GM12878 (cell line): ENCODE measurements around the gene ZDHHC1. TPM values are rescaled to one million over a fixed set of nuclear protein-coding genes. Genes with fewer than 3 reads are reported as not detected.

Experiments
- ATAC-seq: fragments of 200-7000 bp; cut with Tn5 transposase; 3 replicates; pipeline ENCODE4 v1.9.1; 2020; ENCODE audit warnings: mild to moderate bottlenecking, moderate library complexity
- BruUV-seq: library from RNA; stranded (reverse); fragments of 400-500 nt; replicated peaks from 2 replicates; lab custom pipeline; 2021; lab: Mats Ljungman, UMichigan
- CTCF ChIA-PET: fragments of 300-600 bp; sonication (Branson Sonifier 250); formaldehyde crosslinking; extraction: SDS; loops from one replicate; lab custom pipeline; 2021; ENCODE audit warnings: inconsistent platforms; lab: Yijun Ruan, JAX
- POLR2A ChIA-PET: fragments of 350-600 bp; formaldehyde crosslinking; extraction: SDS; loops from one replicate; lab custom pipeline; 2021; ENCODE audit warnings: inconsistent platforms; lab: Charles Lee
- RAD21 ChIA-PET: fragments of 300-600 bp; sonication (Branson Sonifier 250); formaldehyde crosslinking; loops from one replicate; lab custom pipeline; 2023; ENCODE audit warnings: antibody characterized with exemption; ENCODE audit not compliant: unreplicated experiment; lab: Charles Lee
- SMC1A ChIA-PET: fragments of 300-600 bp; sonication (Branson Sonifier 250); formaldehyde crosslinking; loops from one replicate; lab custom pipeline; 2023; ENCODE audit not compliant: unreplicated experiment, uncharacterized antibody; lab: Charles Lee
- DNase-seq: peaks from one replicate; pipeline ENCODE4 v3.0.0-alpha.2; 2011; ENCODE audit warnings: low read depth, low spot score
- FAIRE-seq: peaks from 3 replicates; lab custom pipeline; 2011; peaks lifted over from hg19 to GRCh38; lab: Jason Lieb, UNC
- H2AFZ ChIP-seq: 2 replicates; pipeline ENCODE4 v1.6.0; 2011; ENCODE audit warnings: low read depth, low read length, control low read depth; ENCODE audit not compliant: control insufficient read depth
- H3K27ac ChIP-seq: 2 replicates; pipeline ENCODE4 v1.5.1; 2011; ENCODE audit warnings: control low read depth; ENCODE audit not compliant: control insufficient read depth, insufficient read depth
- H3K27me3 ChIP-seq, 2 experiments: replicated peaks in 1 of 2; 2 replicates each; pipeline versions ENCODE4 v1.6.0 to v1.6.1; 2011; ENCODE audit warnings: low read length in 1 of 2; ENCODE audit not compliant: control insufficient read depth in 2 of 2, insufficient read depth in 2 of 2
- H3K36me3 ChIP-seq, 2 experiments: 2 replicates each; pipeline ENCODE4 v1.5.1; 2011; ENCODE audit warnings: low read length in 1 of 2; ENCODE audit not compliant: control insufficient read depth in 2 of 2, insufficient read depth in 2 of 2
- H3K4me1 ChIP-seq: 2 replicates; pipeline ENCODE4 v1.6.1; 2011; ENCODE audit warnings: mild to moderate bottlenecking, low read length, moderate library complexity, mixed read lengths; ENCODE audit not compliant: control insufficient read depth, insufficient read depth
- H3K4me2 ChIP-seq: 2 replicates; pipeline ENCODE4 v1.6.0; 2011; ENCODE audit warnings: control low read depth; ENCODE audit not compliant: control insufficient read depth, insufficient read depth
- H3K4me3 ChIP-seq: fragments of 200-600 bp; sonication (generic); 2 replicates; pipeline ENCODE4 v1.5.1; 2016
- H3K79me2 ChIP-seq: 2 replicates; pipeline ENCODE4 v1.6.0; 2011; ENCODE audit warnings: low read length; ENCODE audit not compliant: control insufficient read depth, insufficient read depth
- H3K9ac ChIP-seq: 2 replicates; pipeline ENCODE4 v1.8.0; 2011; ENCODE audit warnings: low read length, control low read depth, mixed read lengths; ENCODE audit not compliant: control insufficient read depth, insufficient read depth
- H3K9me3 ChIP-seq: replicated peaks from 3 replicates; pipeline ENCODE4 v1.5.1; 2011; ENCODE audit warnings: mild to moderate bottlenecking, low read length; ENCODE audit not compliant: control insufficient read depth, insufficient read depth
- H4K20me1 ChIP-seq: 2 replicates; pipeline ENCODE4 v1.6.0; 2011; ENCODE audit not compliant: control insufficient read depth, insufficient read depth
- BHLHE40 ChIP-seq, 2 experiments: fragments of 450-650 bp in 1 of 2; IDR thresholded peaks; 2 replicates each; pipeline ENCODE4 v1.6.1; 2011 to 2017; ENCODE audit warnings: low read depth in 2 of 2, borderline replicate concordance in 1 of 2, improper control_type of control experiment in 1 of 2, low read length in 1 of 2, mild to moderate bottlenecking in 1 of 2
- BMI1 ChIP-seq: fragments of 450-650 bp; IDR thresholded peaks from 2 replicates; pipeline ENCODE4 v1.6.1; 2016; ENCODE audit warnings: mild to moderate bottlenecking, moderate library complexity, borderline replicate concordance
- IKZF1 ChIP-seq: fragments of 450-650 bp; conservative IDR thresholded peaks from 2 replicates; pipeline ENCODE4 v1.6.1; 2017; ENCODE audit warnings: antibody characterized with exemption, mild to moderate bottlenecking
- KLF5 ChIP-seq: fragments of 450-650 bp; IDR thresholded peaks from 2 replicates; pipeline ENCODE4 v1.6.1; 2014; ENCODE audit warnings: mild to moderate bottlenecking; ENCODE audit not compliant: partially characterized antibody
- MXI1 ChIP-seq: fragments of 150-350 bp; IDR thresholded peaks from 2 replicates; pipeline ENCODE4 v1.6.1; 2011; ENCODE audit warnings: low read depth, mild to moderate bottlenecking, inconsistent platforms, low read length, improper control_type of control experiment
- MYB ChIP-seq: fragments of 150-350 bp; IDR thresholded peaks from 2 replicates; pipeline ENCODE4 v1.6.1; 2014; ENCODE audit warnings: mild to moderate bottlenecking, low read depth, low read length, borderline replicate concordance
- POLR2A ChIP-seq: IDR thresholded peaks from 2 replicates; pipeline ENCODE4 v1.6.1; 2011; ENCODE audit warnings: low read depth, mild to moderate bottlenecking, low read length
- RCOR1 ChIP-seq: conservative IDR thresholded peaks from 2 replicates; pipeline ENCODE4 v1.6.1; 2012; ENCODE audit warnings: low read depth, low read length, improper control_type of control experiment
- ZBTB40 ChIP-seq: fragments of 450-650 bp; IDR thresholded peaks from 2 replicates; pipeline ENCODE4 v1.6.1; 2016; ENCODE audit warnings: mild to moderate bottlenecking, moderate library complexity, borderline replicate concordance
- WGBS: methylation state at CpG from one replicate; pipeline ENCODE4 v1.1.6; 2016; ENCODE audit warnings: low lambda C conversion rate; ENCODE audit not compliant: insufficient replicate concordance, insufficient coverage; ENCODE audit errors: missing lambda C conversion rate; 5-methylcytosine and 5-hydroxymethylcytosine counted together
- in situ Hi-C: fragments of 300-500 bp; cut with MboI; formaldehyde crosslinking; loops from 9 replicates; pipeline ENCODE4 v1.14.3; 2018; ENCODE audit warnings: mixed read lengths
- intact Hi-C: fragments of 100-400 bp; cut with micrococcal nuclease; formaldehyde crosslinking; loops from one replicate; pipeline ENCODE4 v1.14.2; 2022; ENCODE audit not compliant: unreplicated experiment
- polyA plus RNA-seq, 11 experiments: library from polyadenylated mRNA; depleted of rRNA in 4 of 11; unstranded in 6 of 11; stranded (reverse) in 5 of 11; fragments of >200 nt; fragmentation: Nextera tagmentation in 4 of 11; fragmentation: Illumina TruSeq in 1 of 11; extraction: Ambion mirVana in 4 of 11; extraction: Trizol in 1 of 11; gene quantifications; 1 replicate in 1 of 11; 2 replicates in 10 of 11; pipeline versions ENCODE4 v1.2.1 to v1.2.3, GENCODE V29; 2011 to 2016; ENCODE audit warnings: inconsistent platforms in 2 of 11, missing spikeins in 2 of 11, low read depth in 1 of 11
- total RNA-seq, 4 experiments: library from RNA; depleted of rRNA in 3 of 4; stranded (reverse); fragments of >200 nt in 3 of 4; fragmentation: Illumina TruSeq in 1 of 4; extraction: Trizol in 1 of 4; gene quantifications; 2 replicates each; pipeline versions ENCODE4 v1.2.1 to v1.2.3, GENCODE V29; 2013 to 2021

The ZDHHC1 gene
- total and polyA plus RNA-seq, 10 of the 15 experiments (the other 5 are each of a cell fraction or from before 2014, with no cell fraction given), result 0.07 to 1.2 (median 0.66) TPM; not detected in 2

- intact Hi-C loops (no loop called here), in situ Hi-C loops (no loop called here)
- ATAC-seq (no peak), FAIRE-seq (no peak), DNase-seq (no peak)
- Histone ChIP-seq H3K4me1 (peaks cover 25% of the 10 kb centered on the region), H3K27ac (no peak overlapping the region), H3K36me3 (peaks cover 0 to 8% of the 10 kb centered on the region in 2 experiments; a peak in 3 of 4 replicates), H2AFZ (no peak overlapping the region), H3K79me2 (no peaks in the 10 kb centered on the region), H3K4me2 (no peak overlapping the region), H3K27me3 (peaks cover 0 to 5% of the 10 kb centered on the region in 2 experiments; a peak in 2 of 4 replicates), H3K4me3 (no peak overlapping the region), H4K20me1 (no peaks in the 10 kb centered on the region), H3K9ac (no peak overlapping the region), H3K9me3 (no peaks in the 10 kb centered on the region)
- SMC1A ChIA-PET, result interaction anchor here (1.2 kb wide), 1 partner anchor 16 kb away, joined by 4 read pairs; no protein-coding TSS in a partner anchor
- peak; percentile 43; the same call in 1 of the 2 replicates for TF ChIP-seq POLR2A
- TF ChIP-seq MYB, result no peak
- CTCF ChIA-PET, result interaction anchor here (2.0 kb wide), 1 partner anchor 8 kb away, joined by 10 read pairs; no protein-coding TSS in a partner anchor
- WGBS, result 95% methylated on average over 16 of the region's 16 CpGs
- RAD21 ChIA-PET, result interaction anchor here (1.2 kb wide), 1 partner anchor 10 kb away, joined by 4 read pairs; no protein-coding TSS in a partner anchor
- POLR2A ChIA-PET, result interaction anchor here (0.7 kb wide), 1 partner anchor 351 kb away, joined by 6 read pairs; no protein-coding TSS in a partner anchor
- no TSS peak for BruUV-seq
These were observed 19.5 kb upstream of the ZDHHC1 start for GRCh38 chr16:67435758-67436164.

- no peak overlapping the region for H2AFZ ChIP-seq
- POLR2A ChIA-PET, result no interaction called here
- SMC1A ChIA-PET, result interaction anchor here (1.2 kb wide), 1 partner anchor 31 kb away, joined by 4 read pairs; no protein-coding TSS in a partner anchor
- DNase-seq, result no peak
- peaks cover 11 to 14% of the 10 kb centered on the region in 2 experiments for H3K27me3 ChIP-seq
- 73% methylated on average over 5 of the region's 5 CpGs for WGBS
- no peak overlapping the region for H3K9ac ChIP-seq
- H3K27ac ChIP-seq, result no peak overlapping the region
- intact Hi-C loops (no loop called here), in situ Hi-C loops (no loop called here)
- no peak for FAIRE-seq
- H3K4me3 ChIP-seq, result no peak overlapping the region
- H3K36me3 ChIP-seq, result no peaks in the 10 kb centered on the region; a peak in 3 of 4 replicates
- peaks cover 25% of the 10 kb centered on the region for H3K4me1 ChIP-seq
- H4K20me1 ChIP-seq, result no peaks in the 10 kb centered on the region
- TF ChIP-seq ZBTB40, result no peak
- TF ChIP-seq IKZF1, result no peak
- TF ChIP-seq RCOR1, result no peak
- no peak for TF ChIP-seq BMI1
- TF ChIP-seq BHLHE40 (IDR thresholded peaks at IDR 0.05; ENCODE audit: borderline replicate concordance in 1 of 2, low read depth in 2 of 2, low read length in 1 of 2), result peak; percentile 47 to 55; a peak in 3 of 4 replicates
- no peak for TF ChIP-seq KLF5
- no peak for TF ChIP-seq POLR2A
- no peak for TF ChIP-seq MXI1
- no peaks in the 10 kb centered on the region for H3K9me3 ChIP-seq
- H3K4me2 ChIP-seq, result no peak overlapping the region
- no TSS peak for BruUV-seq
- RAD21 ChIA-PET, result no interaction called here
- ATAC-seq, result no peak
- CTCF ChIA-PET, result no interaction called here
- H3K79me2 ChIP-seq, result no peaks in the 10 kb centered on the region
These were observed 16.9 kb upstream of the ZDHHC1 start for GRCh38 chr16:67433131-67433719.
